HG03342 (cell line): Measurements from ENCODE around the gene ENKUR.

Source experiments
- ATAC-seq: cut with Tn5 transposase; IDR thresholded peaks from one replicate; pipeline ENCODE4 v1.9.1; 2021; ENCODE audit warnings: mild to moderate bottlenecking, moderate library complexity; ENCODE audit not compliant: unreplicated experiment

ENKUR gene

GRCh38 chr10:25015828-25016375 is at the start of gene ENKUR:
TSS of gene ENKUR (minus strand) at chr10:25016158. CDS start at chr10:25015936, 222 bp downstream.
- peak; percentile 71 for ATAC-seq

GRCh38 chr10:25064401-25064800 is 48.4 kb upstream of the ENKUR start:
- ATAC-seq = no peak

GRCh38 chr10:25063644-25064043 is 47.7 kb upstream of the ENKUR start:
- no peak for ATAC-seq

GRCh38 chr10:25063157-25063556 is 47.2 kb upstream of the ENKUR start:
- no peak for ATAC-seq

- ATAC-seq = no peak
Measured at GRCh38 chr10:25061711-25062449, 45.9 kb upstream of the ENKUR start.

GRCh38 chr10:25061125-25061524 is 45.2 kb upstream of the ENKUR start:
- no peak for ATAC-seq

- no peak for ATAC-seq
Measured at GRCh38 chr10:25059990-25060389, 44.0 kb upstream of the ENKUR start.

- no peak for ATAC-seq
Measured at GRCh38 chr10:25057886-25058285, 41.9 kb upstream of the ENKUR start.

- no peak for ATAC-seq
Measured at GRCh38 chr10:25056726-25057125, 40.8 kb upstream of the ENKUR start.

- ATAC-seq = no peak
Measured at GRCh38 chr10:25052012-25052411, 36.1 kb upstream of the ENKUR start.

GRCh38 chr10:25050402-25050801 is 34.4 kb upstream of the ENKUR start:
- ATAC-seq = no peak

- ATAC-seq = no peak
Measured at GRCh38 chr10:25049966-25050365, 34.0 kb upstream of the ENKUR start.

- ATAC-seq = no peak
Measured at GRCh38 chr10:25048450-25048849, 32.5 kb upstream of the ENKUR start.

GRCh38 chr10:25047591-25048301 is 31.8 kb upstream of the ENKUR start:
- ATAC-seq = no peak

- ATAC-seq = no peak
Measured at GRCh38 chr10:25047088-25047487, 31.1 kb upstream of the ENKUR start.

GRCh38 chr10:25046641-25047040 is 30.7 kb upstream of the ENKUR start:
- no peak for ATAC-seq

- ATAC-seq = no peak
Measured at GRCh38 chr10:25039531-25039930, 23.6 kb upstream of the ENKUR start.

- no peak for ATAC-seq
Measured at GRCh38 chr10:25038325-25038724, 22.4 kb upstream of the ENKUR start.

- ATAC-seq = peak; percentile 81
Measured at GRCh38 chr10:25036381-25036780, 20.4 kb upstream of the ENKUR start.

- no peak for ATAC-seq
Measured at GRCh38 chr10:25029519-25029918, 13.6 kb upstream of the ENKUR start.

- no peak for ATAC-seq
Measured at GRCh38 chr10:25028711-25029110, 12.8 kb upstream of the ENKUR start.

- no peak for ATAC-seq
Measured at GRCh38 chr10:25026463-25026862, 10.5 kb upstream of the ENKUR start.
